CD4-positive, alpha-beta T cell (primary cell): Measurements from ENCODE around the gene KDM1B. TPM values are rescaled to one million over a fixed set of nuclear protein-coding genes. Genes with fewer than 3 reads are reported as not detected.

ENCODE experiments used
- ATAC-seq: fragments of 200-7000 bp; cut with Tn5 transposase; one replicate; pipeline ENCODE4 v1.10.0; 2022; ENCODE audit warnings: mild to moderate bottlenecking; ENCODE audit not compliant: poor library complexity
- CTCF ChIA-PET: fragments of 350-600 bp; sonication (Branson Sonifier 250); formaldehyde crosslinking; loops from one replicate; lab custom pipeline; 2021; ENCODE audit warnings: antibody characterized with exemption, inconsistent platforms; lab: Charles Lee
- POLR2A ChIA-PET: fragments of 350-600 bp; sonication (Branson Sonifier 250); formaldehyde crosslinking; loops from one replicate; lab custom pipeline; 2021; ENCODE audit warnings: antibody characterized with exemption, inconsistent platforms; lab: Charles Lee
- DNase-seq, 14 experiments: peaks; one replicate each; pipeline ENCODE4 v3.0.0-alpha.2; 2013 to 2020; ENCODE audit warnings: mixed read lengths in 2 of 14
- H3K27ac ChIP-seq, 2 donors: one replicate each; pipeline versions ENCODE4 v1.5.1 to v1.7.0; 2013; ENCODE audit warnings: low read length in 2 of 2, low read depth in 1 of 2, mild to moderate bottlenecking in 1 of 2
- H3K27me3 ChIP-seq, 2 experiments: 1 replicate in 1 of 2; 2 replicates in 1 of 2; pipeline versions ENCODE4 v1.6.1 to v1.7.0; 2013; ENCODE audit warnings: low read length in 2 of 2, control low read depth in 1 of 2, mild to moderate bottlenecking in 1 of 2, moderate library complexity in 1 of 2; ENCODE audit not compliant: insufficient read depth in 2 of 2, control insufficient read depth in 1 of 2
- H3K36me3 ChIP-seq: one replicate; pipeline ENCODE4 v1.6.1; 2013; ENCODE audit warnings: low read length, control low read depth; ENCODE audit not compliant: insufficient read depth
- H3K4me1 ChIP-seq: one replicate; pipeline ENCODE4 v1.6.1; 2013; ENCODE audit warnings: low read length, control low read depth; ENCODE audit not compliant: insufficient read depth
- H3K4me3 ChIP-seq: one replicate; pipeline ENCODE4 v1.5.1; 2013; ENCODE audit warnings: mild to moderate bottlenecking, low read length, moderate library complexity
- H3K9me3 ChIP-seq, 2 experiments: 1 replicate in 1 of 2; 2 replicates in 1 of 2; pipeline versions ENCODE4 v1.6.1 to v1.7.0; 2013; ENCODE audit warnings: low read length in 2 of 2, mild to moderate bottlenecking in 2 of 2, control low read depth in 1 of 2, moderate library complexity in 1 of 2; ENCODE audit not compliant: control insufficient read depth in 1 of 2, insufficient read depth in 1 of 2
- H3K27ac Mint-ChIP-seq: one replicate; pipeline ENCODE4 v1.8.0; 2020; ENCODE audit warnings: mixed read lengths
- H3K27me3 Mint-ChIP-seq: one replicate; pipeline ENCODE4 v1.8.0; 2021; ENCODE audit warnings: mixed read lengths
- H3K36me3 Mint-ChIP-seq: one replicate; pipeline ENCODE4 v1.8.0; 2021; ENCODE audit warnings: low read depth, mixed read lengths
- H3K4me1 Mint-ChIP-seq: one replicate; pipeline ENCODE4 v1.8.0; 2021; ENCODE audit warnings: low read depth, mixed read lengths
- H3K4me3 Mint-ChIP-seq: one replicate; pipeline ENCODE4 v1.8.0; 2020; ENCODE audit warnings: mild to moderate bottlenecking, mixed read lengths
- H3K9me3 Mint-ChIP-seq: one replicate; pipeline ENCODE4 v1.8.0; 2020; ENCODE audit warnings: mixed read lengths
- CTCF ChIP-seq: fragments of 200-600 bp; IDR thresholded peaks from one replicate; pipeline ENCODE4 v1.8.0; 2022; ENCODE audit warnings: antibody characterized with exemption, mild to moderate bottlenecking
- intact Hi-C, 2 experiments: fragments of 100-400 bp; cut with DNase I in 1 of 2; cut with micrococcal nuclease in 1 of 2; formaldehyde crosslinking; loops; one replicate each; pipeline versions ENCODE4 v1.15.1 to v1.9.0; 2023 to 2025; cut with DNase I, micrococcal nuclease
- total RNA-seq, 174 experiments: library from RNA in 2 of 174; stranded (reverse) in 2 of 174; gene quantifications; one replicate each; pipeline ENCODE4 v1.2.3 and lab custom pipeline; 2021 to 2026

KDM1B gene
- total RNA-seq, 2 experiments from 2014 or later: 4.4 to 6.0 TPM

DNA sequence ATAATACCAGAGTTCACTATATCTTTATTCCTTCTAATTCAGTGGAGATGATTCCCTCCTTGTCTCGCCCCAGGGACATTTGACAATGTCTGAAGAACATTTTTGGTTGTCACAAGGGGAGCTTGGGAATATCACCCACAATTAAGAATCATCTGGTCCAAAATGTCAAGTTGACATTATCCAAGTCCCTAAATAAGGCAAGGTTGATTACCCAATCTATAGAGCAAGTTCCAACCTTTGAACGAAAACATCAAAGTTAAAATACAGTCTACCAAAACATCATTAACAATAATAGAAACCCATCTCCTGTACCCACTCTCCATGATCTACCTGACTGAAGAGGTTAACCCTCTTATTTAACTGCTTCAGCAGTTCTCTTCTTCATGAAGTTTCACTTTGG, 93.5 kb downstream of the KDM1B start:
- TF ChIP-seq CTCF: no peak
- ATAC-seq (no peak), DNase-seq (no peak)
- Mint-ChIP-seq H3K9me3 (no peaks in the 10 kb centered on the region), H3K36me3 (peaks cover 94% of the 10 kb centered on the region), H3K4me1 (peaks cover 50% of the 10 kb centered on the region), H3K4me3 (no peak overlapping the region), H3K27ac (no peak overlapping the region), H3K27me3 (no peaks in the 10 kb centered on the region)
- H3K4me1 ChIP-seq: peaks cover 4% of the 10 kb centered on the region
- no peaks in the 10 kb centered on the region for H3K9me3 ChIP-seq
- no peak overlapping the region for H3K4me3 ChIP-seq
- intact Hi-C loops: no loop called here
- peaks cover 77% of the 10 kb centered on the region for H3K36me3 ChIP-seq
- POLR2A ChIA-PET: no interaction called here
- H3K27me3 ChIP-seq: no peaks in the 10 kb centered on the region
- H3K27ac ChIP-seq: no peak overlapping the region
- CTCF ChIA-PET: no interaction called here

DNA sequence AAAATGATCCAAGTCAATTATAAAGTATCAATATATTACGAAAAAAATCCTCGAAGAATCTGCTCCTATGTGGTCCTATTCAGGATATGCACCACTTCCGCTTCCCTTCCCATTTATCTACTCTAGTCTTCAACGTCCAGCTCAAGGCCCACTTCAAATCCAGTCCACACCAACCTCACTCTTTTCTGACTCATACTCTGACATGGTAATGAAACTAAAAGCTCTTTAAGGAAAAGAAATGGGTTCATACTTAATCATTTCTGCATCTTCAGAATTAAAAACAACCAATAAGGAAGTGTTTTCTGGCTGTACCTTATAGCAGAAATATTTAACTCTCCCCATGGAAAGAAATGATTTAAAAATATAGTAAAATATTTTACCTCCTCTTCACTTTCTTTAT, 94.0 kb downstream of the KDM1B start:
- H3K27ac Mint-ChIP-seq: no peak overlapping the region
- H3K4me3 Mint-ChIP-seq: no peak overlapping the region
- DNase-seq: no peak
- no peak for TF ChIP-seq CTCF
- Histone ChIP-seq H3K4me1 (peaks cover 4% of the 10 kb centered on the region), H3K27me3 (no peaks in the 10 kb centered on the region), H3K4me3 (no peak overlapping the region), H3K27ac (no peak overlapping the region), H3K36me3 (peaks cover 80% of the 10 kb centered on the region), H3K9me3 (no peaks in the 10 kb centered on the region)
- peaks cover 47% of the 10 kb centered on the region for H3K4me1 Mint-ChIP-seq
- no peak for ATAC-seq
- no peaks in the 10 kb centered on the region for H3K27me3 Mint-ChIP-seq
- ChIA-PET CTCF (no interaction called here), POLR2A (no interaction called here)
- intact Hi-C loops: no loop called here
- H3K36me3 Mint-ChIP-seq: peaks cover 94% of the 10 kb centered on the region
- H3K9me3 Mint-ChIP-seq: no peaks in the 10 kb centered on the region

DNA sequence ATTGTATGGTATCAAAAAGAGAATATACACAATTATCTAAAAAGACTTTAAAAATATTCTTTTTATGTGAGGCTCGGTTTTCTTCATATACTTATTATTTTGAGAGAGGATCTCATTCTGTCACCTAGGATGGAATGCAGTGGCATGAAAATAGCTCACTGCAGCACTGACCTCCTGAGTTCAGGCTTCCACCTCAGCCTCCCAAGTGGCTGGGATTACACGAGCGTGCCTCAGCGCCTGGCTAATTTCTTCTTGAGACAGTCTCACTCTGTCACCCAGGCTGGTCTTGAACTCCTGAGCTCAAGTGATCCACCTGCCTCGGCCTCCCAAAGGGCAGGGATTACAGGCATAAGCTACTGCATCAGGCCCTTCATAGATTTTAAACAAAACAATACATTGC, 98.4 kb downstream of the KDM1B start:
- intact Hi-C loops: no loop called here
- H3K4me3 ChIP-seq: no peak overlapping the region
- H3K9me3 ChIP-seq: no peaks in the 10 kb centered on the region
- Mint-ChIP-seq H3K4me1 (peaks cover 27% of the 10 kb centered on the region), H3K27me3 (no peaks in the 10 kb centered on the region), H3K36me3 (peaks cover 93% of the 10 kb centered on the region), H3K9me3 (no peaks in the 10 kb centered on the region), H3K4me3 (no peak overlapping the region), H3K27ac (no peak overlapping the region)
- H3K4me1 ChIP-seq: no peaks in the 10 kb centered on the region
- ChIA-PET CTCF (interaction anchor here (0.9 kb wide), 1 partner anchor 12 kb away, joined by 3 read pairs; no protein-coding TSS in a partner anchor), POLR2A (no interaction called here)
- no peak for TF ChIP-seq CTCF
- DNase-seq (no peak), ATAC-seq (no peak)
- no peaks in the 10 kb centered on the region for H3K27me3 ChIP-seq
- no peak overlapping the region for H3K27ac ChIP-seq
- peaks cover 79% of the 10 kb centered on the region for H3K36me3 ChIP-seq
